ENCODE measurements around the gene KDM4C.

DNA sequence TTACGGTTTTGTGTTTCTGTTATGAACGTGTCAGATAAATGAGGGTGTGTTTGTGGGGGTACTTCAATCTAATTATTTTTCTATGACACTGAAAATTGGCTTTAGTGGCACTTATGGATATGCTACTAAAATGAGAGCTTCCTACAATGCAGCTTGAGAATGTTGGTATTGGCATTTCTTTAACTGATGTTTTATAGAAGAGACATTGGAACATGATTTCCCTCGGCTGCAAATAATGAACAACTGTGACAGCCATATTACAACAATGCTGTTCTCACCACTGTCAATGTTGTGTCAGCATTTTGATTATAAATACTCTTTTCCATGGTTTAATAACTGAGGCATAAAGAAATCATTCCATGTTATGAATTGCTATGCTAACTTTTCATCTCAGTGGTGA, 279.4 kb downstream of the KDM4C start:
- TF ChIP-seq, protein P1, sequence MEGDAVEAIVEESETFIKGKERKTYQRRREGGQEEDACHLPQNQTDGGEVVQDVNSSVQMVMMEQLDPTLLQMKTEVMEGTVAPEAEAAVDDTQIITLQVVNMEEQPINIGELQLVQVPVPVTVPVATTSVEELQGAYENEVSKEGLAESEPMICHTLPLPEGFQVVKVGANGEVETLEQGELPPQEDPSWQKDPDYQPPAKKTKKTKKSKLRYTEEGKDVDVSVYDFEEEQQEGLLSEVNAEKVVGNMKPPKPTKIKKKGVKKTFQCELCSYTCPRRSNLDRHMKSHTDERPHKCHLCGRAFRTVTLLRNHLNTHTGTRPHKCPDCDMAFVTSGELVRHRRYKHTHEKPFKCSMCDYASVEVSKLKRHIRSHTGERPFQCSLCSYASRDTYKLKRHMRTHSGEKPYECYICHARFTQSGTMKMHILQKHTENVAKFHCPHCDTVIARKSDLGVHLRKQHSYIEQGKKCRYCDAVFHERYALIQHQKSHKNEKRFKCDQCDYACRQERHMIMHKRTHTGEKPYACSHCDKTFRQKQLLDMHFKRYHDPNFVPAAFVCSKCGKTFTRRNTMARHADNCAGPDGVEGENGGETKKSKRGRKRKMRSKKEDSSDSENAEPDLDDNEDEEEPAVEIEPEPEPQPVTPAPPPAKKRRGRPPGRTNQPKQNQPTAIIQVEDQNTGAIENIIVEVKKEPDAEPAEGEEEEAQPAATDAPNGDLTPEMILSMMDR (IDR thresholded peaks at IDR 0.05; ENCODE audit: borderline replicate concordance, extremely low read depth, low read length, poor library complexity, severe bottlenecking), result no peak
- no peak for TF ChIP-seq EZH2 (IDR thresholded peaks at IDR 0.05; ENCODE audit: borderline replicate concordance, low read depth, low read length, severe bottlenecking)

All from DND-41 (cell line).